ENCODE results near the gene GLI2.

The GLI2 gene

GRCh38 chr2:120773186-120773800 is 37.6 kb downstream of the GLI2 start:
- FAIRE-seq = no peak

DNA sequence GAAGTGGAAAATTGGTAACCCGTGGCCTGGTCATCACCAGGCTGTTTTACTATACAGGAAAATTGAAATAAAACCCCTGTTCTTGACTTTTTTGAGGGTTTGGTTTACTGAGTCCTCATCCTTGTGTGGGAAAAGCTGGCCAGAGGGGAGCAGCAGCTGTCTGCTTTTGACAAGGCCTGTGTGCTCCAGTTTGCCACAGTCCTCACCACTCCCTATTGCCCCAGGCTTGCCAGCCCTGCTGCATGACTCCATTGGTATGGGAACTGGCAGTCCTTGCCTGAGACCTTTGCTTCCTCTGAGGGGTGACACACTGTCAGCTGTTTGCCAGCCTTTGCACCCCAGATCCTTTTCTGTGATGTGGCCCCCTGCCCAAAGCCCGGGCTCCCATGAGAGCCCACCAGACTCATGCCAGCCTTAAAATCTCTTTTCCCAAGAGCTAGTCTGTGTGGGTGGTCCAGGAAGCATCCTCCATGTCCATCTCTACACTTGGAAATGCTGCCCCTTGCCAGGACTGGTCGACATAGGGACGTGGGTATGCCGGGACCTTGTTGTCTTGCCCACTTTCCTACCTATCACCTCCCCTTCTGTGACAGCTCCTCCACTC is 39.0 kb downstream of the GLI2 start:
- no peak for FAIRE-seq

DNA sequence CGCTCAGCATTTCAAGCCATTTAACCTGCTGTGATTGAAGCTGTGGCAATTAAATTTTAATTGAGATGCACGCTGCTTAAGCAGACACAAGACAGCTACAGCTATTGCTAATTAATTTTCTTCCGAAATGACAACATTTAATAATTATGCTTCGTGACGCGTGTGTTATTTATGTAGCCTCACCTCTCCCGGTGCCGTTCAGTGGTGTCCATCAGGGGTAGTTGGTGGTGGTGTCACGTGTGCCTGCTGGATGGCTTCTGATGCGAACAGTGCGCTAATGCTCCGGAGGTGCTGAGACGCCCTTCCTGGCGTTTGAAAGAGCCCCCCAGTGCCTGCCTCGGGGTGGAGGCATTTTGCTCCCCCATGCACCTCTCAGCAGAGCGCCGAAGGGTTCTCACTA is 39.5 kb downstream of the GLI2 start:
- FAIRE-seq = no peak

GRCh38 chr2:120775801-120776589 is 40.3 kb downstream of the GLI2 start:
- no peak for FAIRE-seq

- no peak for FAIRE-seq
These were observed 41.0 kb downstream of the GLI2 start for GRCh38 chr2:120776649-120777048.

- FAIRE-seq = no peak
These were observed 41.6 kb downstream of the GLI2 start for GRCh38 chr2:120777170-120777751.

GRCh38 chr2:120777787-120778186 is 42.1 kb downstream of the GLI2 start:
- no peak for FAIRE-seq

- FAIRE-seq = no peak
These were observed 42.6 kb downstream of the GLI2 start for GRCh38 chr2:120778244-120778643.

GRCh38 chr2:120779781-120780283 is 44.2 kb downstream of the GLI2 start:
- no peak for FAIRE-seq

DNA sequence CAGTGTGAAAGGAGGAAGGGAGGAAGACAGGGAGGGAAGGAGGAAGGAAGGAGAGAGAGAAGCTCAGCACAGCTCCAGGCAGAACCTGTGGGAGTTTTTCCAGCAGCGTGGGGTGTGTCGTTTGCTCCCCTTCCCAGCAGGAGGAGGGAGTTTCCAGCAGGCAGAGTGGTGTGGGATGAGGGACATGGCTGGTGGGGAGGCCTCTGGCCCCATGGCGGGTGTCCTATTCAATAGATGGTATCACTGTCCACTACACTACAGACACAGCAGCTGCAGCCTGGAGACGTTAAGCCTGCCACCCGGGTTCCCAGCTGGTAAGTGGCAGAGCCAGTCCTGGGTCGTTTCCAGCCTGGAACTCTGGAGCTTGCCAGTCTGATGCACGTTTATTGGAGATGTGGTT is 44.7 kb downstream of the GLI2 start:
- FAIRE-seq = no peak

- no peak for FAIRE-seq
These were observed 47.7 kb downstream of the GLI2 start for GRCh38 chr2:120783371-120783791.

- no peak for FAIRE-seq
These were observed 48.3 kb downstream of the GLI2 start for GRCh38 chr2:120783969-120784372.
